ENCODE measurements around the gene SLC29A2.
"Not testable (repeated sequence)": the region's sequence is repeated elsewhere in the genome, so short reads cannot be mapped to it uniquely, and the experiment has no call there.

SLC29A2 gene

DNA sequence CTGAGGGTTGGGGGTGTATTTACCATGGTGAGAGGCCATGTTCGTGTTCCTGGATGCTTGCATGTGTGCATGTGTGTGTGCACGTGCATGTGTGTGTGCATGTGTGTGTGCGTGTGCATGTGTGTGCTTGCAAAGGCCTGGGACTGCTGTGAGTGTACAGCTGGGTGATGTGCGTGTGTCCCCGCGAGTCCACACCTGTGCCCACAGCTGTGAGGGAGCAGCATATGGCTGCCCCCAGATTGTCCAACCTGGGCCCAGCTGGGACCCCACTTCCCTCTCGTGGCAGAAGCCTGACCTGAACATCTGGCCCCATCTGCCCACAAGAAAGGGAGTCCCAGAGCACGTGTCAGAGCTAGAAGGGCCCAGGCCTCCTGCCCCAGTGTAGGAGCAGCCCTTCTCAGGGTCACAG, 46.3 kb downstream of the SLC29A2 start:
- TF ChIP-seq CTCF (IDR thresholded peaks at IDR 0.05; ENCODE audit: low read depth, low read length), result no peak
- no peak overlapping the region for H3K27ac ChIP-seq
- no peaks in the 10 kb centered on the region for H3K36me3 ChIP-seq
- H3K27me3 ChIP-seq (ENCODE audit: insufficient read depth, low read depth, severe bottlenecking), result no peaks in the 10 kb centered on the region
- no peaks in the 10 kb centered on the region for H3K9me3 ChIP-seq (ENCODE audit: severe bottlenecking)
- no peak for DNase-seq
- no peak overlapping the region for H3K4me3 ChIP-seq (ENCODE audit: low read depth, low read length)

DNA sequence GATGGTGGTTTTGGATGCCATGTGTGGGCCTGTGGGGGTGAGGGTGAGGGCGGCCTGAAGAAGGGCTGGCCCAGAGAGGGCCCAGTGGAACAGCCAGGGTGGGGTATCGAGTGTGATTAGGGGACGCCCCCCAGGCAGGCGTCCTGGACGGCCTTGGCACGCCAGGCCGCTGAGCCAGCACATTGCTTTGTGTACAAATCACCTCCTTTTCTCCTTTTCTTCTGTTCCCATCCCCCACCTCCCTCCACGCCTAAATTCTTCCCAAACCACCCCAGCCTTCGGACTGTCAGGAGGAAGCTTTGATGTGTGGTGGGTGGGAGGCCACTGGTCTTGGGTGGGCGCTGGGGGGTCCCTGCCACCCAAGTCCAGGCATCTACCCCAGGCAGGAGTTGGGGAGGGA, 46.9 kb downstream of the SLC29A2 start:
- no peak for TF ChIP-seq CTCF (IDR thresholded peaks at IDR 0.05; ENCODE audit: low read depth, low read length)
- no peak for DNase-seq
- H3K27ac ChIP-seq, result no peak overlapping the region

GRCh38 chr11:66323684-66324083, 47.9 kb downstream of the SLC29A2 start:
- peaks cover 3% of the 10 kb centered on the region for H3K9me3 ChIP-seq (ENCODE audit: severe bottlenecking)
- no peaks in the 10 kb centered on the region for H3K36me3 ChIP-seq
- no peak for TF ChIP-seq CTCF (IDR thresholded peaks at IDR 0.05; ENCODE audit: low read depth, low read length)
- no peak for DNase-seq
- H3K4me3 ChIP-seq (ENCODE audit: low read depth, low read length), result no peak overlapping the region
- H3K27ac ChIP-seq, result no peak overlapping the region
- no peaks in the 10 kb centered on the region for H3K27me3 ChIP-seq (ENCODE audit: insufficient read depth, low read depth, severe bottlenecking)

More for the DNA sequence above, 46.9 kb downstream of the SLC29A2 start:
- Histone ChIP-seq H3K27me3 (ENCODE audit: insufficient read depth, low read depth, severe bottlenecking) (no peaks in the 10 kb centered on the region), H3K4me3 (ENCODE audit: low read depth, low read length) (no peak overlapping the region), H3K9me3 (ENCODE audit: severe bottlenecking) (peaks cover 3% of the 10 kb centered on the region), H3K36me3 (no peaks in the 10 kb centered on the region)

- no peak for TF ChIP-seq CTCF (IDR thresholded peaks at IDR 0.05; ENCODE audit: low read depth, low read length)
- H3K4me3 ChIP-seq (ENCODE audit: low read depth, low read length), result no peak overlapping the region
- no peaks in the 10 kb centered on the region for H3K27me3 ChIP-seq (ENCODE audit: insufficient read depth, low read depth, severe bottlenecking)
- H3K27ac ChIP-seq, result no peak overlapping the region
- peaks cover 3% of the 10 kb centered on the region for H3K9me3 ChIP-seq (ENCODE audit: severe bottlenecking)
- no peak for DNase-seq
- no peaks in the 10 kb centered on the region for H3K36me3 ChIP-seq
Measured at GRCh38 chr11:66322732-66323427, 48.7 kb downstream of the SLC29A2 start.

GRCh38 chr11:66321606-66322005, 50.0 kb downstream of the SLC29A2 start:
- Histone ChIP-seq H3K27me3 (ENCODE audit: insufficient read depth, low read depth, severe bottlenecking) (no peaks in the 10 kb centered on the region), H3K36me3 (no peaks in the 10 kb centered on the region), H3K4me3 (ENCODE audit: low read depth, low read length) (no peak overlapping the region), H3K9me3 (ENCODE audit: severe bottlenecking) (peaks cover 3% of the 10 kb centered on the region), H3K27ac (no peak overlapping the region)
- TF ChIP-seq CTCF (IDR thresholded peaks at IDR 0.05; ENCODE audit: low read depth, low read length), result no peak
- DNase-seq, result no peak

- not testable (repeated sequence) for H3K9me3 ChIP-seq (ENCODE audit: severe bottlenecking); H3K27ac ChIP-seq
Measured at GRCh38 chr11:66320748-66321147, 50.8 kb downstream of the SLC29A2 start.

GRCh38 chr11:66320289-66320688, 51.3 kb downstream of the SLC29A2 start:
- DNase-seq; H3K4me3 ChIP-seq (ENCODE audit: low read depth, low read length); H3K27me3 ChIP-seq (ENCODE audit: insufficient read depth, low read depth, severe bottlenecking); H3K27ac ChIP-seq; H3K9me3 ChIP-seq (ENCODE audit: severe bottlenecking); H3K36me3 ChIP-seq: not testable (repeated sequence)

More at GRCh38 chr11:66320748-66321147, 50.8 kb downstream of the SLC29A2 start:
- H3K4me3 ChIP-seq (ENCODE audit: low read depth, low read length); DNase-seq; H3K36me3 ChIP-seq; H3K27me3 ChIP-seq (ENCODE audit: insufficient read depth, low read depth, severe bottlenecking): not testable (repeated sequence)
